Esophagus muscularis mucosa (tissue), 4 donors: ENCODE data around the gene ST6GALNAC3. TPM values are rescaled to one million over a fixed set of nuclear protein-coding genes. Genes with fewer than 3 reads are reported as not detected.
"Not testable (repeated sequence)": the region's sequence is repeated elsewhere in the genome, so short reads cannot be mapped to it uniquely, and the experiment has no call there.

Experiments used
- DNase-seq: peaks from one replicate; pipeline ENCODE4 v3.0.0-alpha.2; 2017; ENCODE audit errors: extremely low spot score
- H3K27ac ChIP-seq, 4 donors: fragments of 200-600 bp; sonication (generic); replicated peaks in 1 of 4; 1 replicate in 3 of 4; 2 replicates in 1 of 4; pipeline ENCODE4 v1.5.1; 2016 to 2019; ENCODE audit warnings: mild to moderate bottlenecking in 1 of 4
- H3K27me3 ChIP-seq, 4 donors: fragments of 200-600 bp; sonication (generic); one replicate each; pipeline versions ENCODE4 v1.5.1 to v1.6.0; 2016 to 2019
- H3K36me3 ChIP-seq, 4 donors: fragments of 200-600 bp; sonication (generic); one replicate each; pipeline ENCODE4 v1.5.1; 2016 to 2019
- H3K4me1 ChIP-seq, 4 donors: fragments of 200-600 bp; sonication (generic); one replicate each; pipeline ENCODE4 v1.5.1; 2016 to 2019
- H3K4me3 ChIP-seq, 4 donors: fragments of 200-600 bp; sonication (generic); 1 replicate in 2 of 4; 2 replicates in 2 of 4; pipeline ENCODE4 v1.5.1; 2016 to 2019; ENCODE audit warnings: mild to moderate bottlenecking in 4 of 4, moderate library complexity in 1 of 4
- H3K9me3 ChIP-seq, 4 donors: fragments of 200-600 bp; sonication (generic); 1 replicate in 3 of 4; 2 replicates in 1 of 4; pipeline ENCODE4 v1.5.1; 2016 to 2019
- EP300 ChIP-seq: sonication (generic); formaldehyde crosslinking; IDR thresholded peaks from one replicate; pipeline ENCODE4 v1.6.1; 2017; ENCODE audit warnings: antibody characterized with exemption
- POLR2A ChIP-seq: fragments of 450-650 bp; IDR thresholded peaks from one replicate; pipeline ENCODE4 v1.6.1; 2017; ENCODE audit warnings: antibody characterized with exemption, moderate library complexity, mild to moderate bottlenecking, low read depth
- POLR2AphosphoS5 ChIP-seq, 2 donors: sonication (generic); formaldehyde crosslinking; IDR thresholded peaks; one replicate each; pipeline ENCODE4 v1.6.1; 2017; ENCODE audit warnings: antibody characterized with exemption in 2 of 2
- WGBS: methylation state at CpG from one replicate; pipeline ENCODE4 v1.1.5; 2018; 5-methylcytosine and 5-hydroxymethylcytosine counted together
- intact Hi-C: fragments of 100-400 bp; cut with DNase I; formaldehyde crosslinking; loops from one replicate; pipeline ENCODE4 v1.15.1; 2023
- total RNA-seq, 4 donors: library from RNA; depleted of rRNA; stranded (reverse); fragments of >200 nt; gene quantifications; one replicate each; pipeline versions ENCODE4 v1.1.0 to v1.2.1, GENCODE V29; 2016
- TF ChIP-seq, protein P1 (sequence below), 3 experiments: fragments of 200-600 bp in 2 of 3; fragments of 450-650 bp in 1 of 3; sonication (generic) in 2 of 3; IDR thresholded peaks; one replicate each; pipeline ENCODE4 v1.5.1; 2017 to 2019; ENCODE audit warnings: antibody characterized with exemption in 3 of 3, mild to moderate bottlenecking in 2 of 3, moderate library complexity in 1 of 3

ST6GALNAC3 gene
- total RNA-seq, 4 donors from 2014 or later: 2.1 to 6.8 (median 4.8) TPM

GRCh38 chr1:76090283-76091203 lies 16.0 kb downstream of the ST6GALNAC3 start:
- Histone ChIP-seq H3K27ac (no peak overlapping the region), H3K4me3 (no peak overlapping the region), H3K36me3 (no peaks in the 10 kb centered on the region), H3K4me1 (peaks cover 0 to 21% (median 12%) of the 10 kb centered on the region in 4 donors), H3K9me3 (no peaks in the 10 kb centered on the region), H3K27me3 (no peaks in the 10 kb centered on the region)
- WGBS: 83% methylated on average over 7 of the region's 7 CpGs
- intact Hi-C loops: no loop called here
- no peak for DNase-seq
- TF ChIP-seq POLR2A: no peak
- no peak for TF ChIP-seq EP300
- TF ChIP-seq POLR2AphosphoS5 (IDR thresholded peaks at IDR 0.05): no peak
- TF ChIP-seq, protein P1, sequence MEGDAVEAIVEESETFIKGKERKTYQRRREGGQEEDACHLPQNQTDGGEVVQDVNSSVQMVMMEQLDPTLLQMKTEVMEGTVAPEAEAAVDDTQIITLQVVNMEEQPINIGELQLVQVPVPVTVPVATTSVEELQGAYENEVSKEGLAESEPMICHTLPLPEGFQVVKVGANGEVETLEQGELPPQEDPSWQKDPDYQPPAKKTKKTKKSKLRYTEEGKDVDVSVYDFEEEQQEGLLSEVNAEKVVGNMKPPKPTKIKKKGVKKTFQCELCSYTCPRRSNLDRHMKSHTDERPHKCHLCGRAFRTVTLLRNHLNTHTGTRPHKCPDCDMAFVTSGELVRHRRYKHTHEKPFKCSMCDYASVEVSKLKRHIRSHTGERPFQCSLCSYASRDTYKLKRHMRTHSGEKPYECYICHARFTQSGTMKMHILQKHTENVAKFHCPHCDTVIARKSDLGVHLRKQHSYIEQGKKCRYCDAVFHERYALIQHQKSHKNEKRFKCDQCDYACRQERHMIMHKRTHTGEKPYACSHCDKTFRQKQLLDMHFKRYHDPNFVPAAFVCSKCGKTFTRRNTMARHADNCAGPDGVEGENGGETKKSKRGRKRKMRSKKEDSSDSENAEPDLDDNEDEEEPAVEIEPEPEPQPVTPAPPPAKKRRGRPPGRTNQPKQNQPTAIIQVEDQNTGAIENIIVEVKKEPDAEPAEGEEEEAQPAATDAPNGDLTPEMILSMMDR (IDR thresholded peaks at IDR 0.05): no peak

- Histone ChIP-seq H3K27me3 (no peaks in the 10 kb centered on the region), H3K27ac (no peak overlapping the region), H3K9me3 (no peaks in the 10 kb centered on the region), H3K4me1 (peaks cover 0 to 12% (median 8%) of the 10 kb centered on the region in 4 donors), H3K4me3 (no peak overlapping the region), H3K36me3 (no peaks in the 10 kb centered on the region)
- intact Hi-C loops: no loop called here
- no peak for DNase-seq
- 93% methylated on average over 3 of the region's 3 CpGs for WGBS
- TF ChIP-seq, protein P1 (IDR thresholded peaks at IDR 0.05): no peak
- no peak for TF ChIP-seq POLR2AphosphoS5 (IDR thresholded peaks at IDR 0.05)
These were observed 18.3 kb downstream of the ST6GALNAC3 start for GRCh38 chr1:76092812-76093211.

GRCh38 chr1:76093522-76094312 lies 19.2 kb downstream of the ST6GALNAC3 start:
- Histone ChIP-seq H3K27ac (no peak overlapping the region), H3K4me3 (no peak overlapping the region), H3K4me1 (peaks cover 0 to 12% (median 8%) of the 10 kb centered on the region in 4 donors), H3K36me3 (no peaks in the 10 kb centered on the region), H3K27me3 (no peaks in the 10 kb centered on the region), H3K9me3 (no peaks in the 10 kb centered on the region)
- intact Hi-C loops: no loop called here
- no peak for DNase-seq
- TF ChIP-seq POLR2AphosphoS5 (IDR thresholded peaks at IDR 0.05) (no peak), EP300 (no peak), POLR2A (no peak)
- TF ChIP-seq, protein P1 (IDR thresholded peaks at IDR 0.05): no peak
- WGBS: 92% methylated on average over 8 of the region's 8 CpGs

DNA sequence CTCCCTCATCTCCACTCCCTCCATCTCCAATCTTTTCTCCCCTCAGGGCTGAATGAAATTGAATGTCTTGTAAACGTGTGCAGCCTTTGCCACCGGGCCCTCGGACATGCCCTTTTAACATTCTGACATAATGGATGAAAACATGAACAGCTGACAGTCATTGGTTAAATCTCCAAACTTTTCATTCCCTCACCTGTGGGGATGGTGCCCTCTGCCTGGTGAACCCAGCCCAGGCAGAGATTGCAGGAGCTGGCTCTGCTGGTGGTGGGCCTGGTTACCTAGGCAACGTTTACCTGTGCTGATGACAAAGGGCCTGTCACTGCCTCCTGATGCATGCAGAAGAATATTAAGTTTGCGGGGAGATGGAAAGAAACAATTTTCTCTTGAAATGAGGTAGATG lies 21.3 kb downstream of the ST6GALNAC3 start:
- Histone ChIP-seq H3K36me3 (no peaks in the 10 kb centered on the region), H3K9me3 (no peaks in the 10 kb centered on the region), H3K4me3 (no peak overlapping the region), H3K4me1 (peaks cover 0 to 12% (median 8%) of the 10 kb centered on the region in 4 donors), H3K27ac (no peak overlapping the region), H3K27me3 (no peaks in the 10 kb centered on the region)
- no peak for TF ChIP-seq EP300
- WGBS: 65% methylated on average over 5 of the region's 5 CpGs
- intact Hi-C loops: no loop called here
- DNase-seq: no peak

GRCh38 chr1:76097064-76097463 lies 22.5 kb downstream of the ST6GALNAC3 start:
- H3K27me3 ChIP-seq, DNase-seq, H3K36me3 ChIP-seq, intact Hi-C loops, H3K27ac ChIP-seq, H3K4me3 ChIP-seq, H3K9me3 ChIP-seq: not testable (repeated sequence)
- WGBS: 93% methylated on average over 8 of the region's 8 CpGs
- H3K4me1 ChIP-seq: peaks cover 0 to 12% (median 8%) of the 10 kb centered on the region in 4 donors
